HS-27A (cell line): ENCODE data around the gene TNS1.
"Not testable (repeated sequence)": the region's sequence is repeated elsewhere in the genome, so short reads cannot be mapped to it uniquely, and the experiment has no call there.

Source experiments
- DNase-seq: peaks from one replicate; pipeline ENCODE4 v3.0.0-alpha.2; 2012; ENCODE audit warnings: low read depth, missing footprints

TNS1 gene

DNA sequence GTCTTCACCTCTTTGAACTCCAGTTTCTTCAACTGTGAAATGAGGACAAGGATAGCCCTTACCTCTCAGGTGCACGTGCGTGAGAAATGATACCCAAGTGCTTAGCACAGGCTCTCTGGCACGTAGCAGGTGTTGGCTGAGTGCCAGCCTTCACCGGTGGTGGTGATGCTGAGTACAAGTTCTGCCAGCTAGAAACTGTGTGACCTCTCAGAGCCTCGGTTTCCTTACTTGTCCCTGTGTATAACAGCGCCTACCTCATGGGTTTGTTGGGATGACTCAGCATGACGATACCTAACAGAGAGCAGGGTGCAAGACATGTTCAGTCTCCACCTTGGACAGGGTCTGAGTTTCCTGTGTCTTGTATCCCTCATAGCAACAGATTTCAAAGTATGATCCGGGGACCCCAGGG, 205.1 kb downstream of the TNS1 start:
- DNase-seq: no peak

DNA sequence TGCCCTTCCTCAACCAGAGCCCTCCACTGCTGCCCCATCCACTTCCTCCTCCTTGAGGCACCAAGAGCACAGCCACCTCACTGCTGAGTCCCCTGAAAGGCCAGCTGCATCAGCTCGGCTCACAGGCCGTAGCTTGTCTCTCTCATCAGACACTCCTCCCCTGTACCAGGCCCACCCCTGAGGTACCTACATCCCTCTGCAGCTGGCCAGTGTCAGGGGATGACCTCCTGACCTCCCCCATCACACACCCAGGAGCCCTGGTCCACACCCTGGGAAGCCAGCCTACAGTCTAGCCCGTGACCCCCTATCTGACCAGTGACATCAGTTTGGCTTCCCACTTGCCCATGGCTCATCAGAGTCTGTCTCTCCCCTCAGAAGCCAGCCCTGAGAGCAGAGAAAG, 205.6 kb downstream of the TNS1 start:
- DNase-seq: no peak

DNA sequence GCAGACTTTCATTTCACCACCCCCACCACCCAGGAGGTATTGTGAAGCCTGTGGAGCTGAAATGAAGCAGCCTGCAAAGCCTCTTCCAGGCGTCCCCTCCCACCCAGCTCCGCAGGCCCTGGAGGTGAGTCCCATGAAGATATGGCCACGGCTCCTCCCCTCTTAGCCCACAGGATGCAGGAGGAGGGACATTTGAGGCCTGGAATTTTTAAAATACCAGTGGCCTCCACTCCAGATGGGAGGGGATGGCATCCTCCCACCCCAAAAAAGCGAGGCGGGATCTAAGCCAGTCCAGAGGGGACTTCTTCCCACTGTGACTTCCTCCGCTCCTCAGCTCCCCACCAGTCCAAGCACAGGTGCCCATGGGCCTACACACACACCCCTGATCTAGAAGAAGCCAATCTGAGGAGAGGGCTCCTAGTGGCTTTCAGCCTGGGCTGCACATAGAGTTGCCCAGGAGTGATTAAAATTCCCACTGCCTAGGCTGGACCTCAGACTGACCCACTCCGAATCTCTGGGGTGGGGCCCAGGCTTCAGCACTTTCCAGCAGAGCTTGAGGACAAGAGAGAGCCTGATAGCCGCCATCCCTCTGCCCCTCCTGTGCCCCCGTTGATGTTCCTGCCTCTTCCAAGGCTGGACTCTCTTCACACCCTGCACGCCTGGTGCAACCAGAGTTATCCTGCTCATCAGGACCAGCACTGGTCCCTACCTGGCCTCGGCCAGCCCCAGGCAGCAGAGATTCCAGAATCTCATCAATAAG, 206.9 kb downstream of the TNS1 start:
- no peak for DNase-seq

DNA sequence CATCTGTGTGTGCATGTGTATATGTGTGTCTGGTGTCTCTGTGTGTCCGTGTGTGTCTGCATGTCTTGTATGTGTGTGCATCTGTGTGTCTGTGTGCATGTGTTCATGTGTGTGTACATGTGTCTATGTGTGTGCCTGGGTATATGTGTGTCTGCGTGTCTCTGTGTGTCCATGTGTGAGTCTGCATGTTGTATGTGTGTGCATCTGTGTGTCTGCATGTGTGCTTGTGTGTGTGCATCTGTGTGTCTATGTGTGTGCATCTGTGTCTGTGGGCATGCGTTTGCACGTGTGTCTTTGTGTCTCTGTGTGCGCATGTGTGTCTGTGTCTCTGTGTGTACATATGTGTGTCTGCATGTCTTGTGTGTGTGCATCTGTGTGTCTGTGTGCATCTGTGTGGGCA, 207.7 kb downstream of the TNS1 start:
- no peak for DNase-seq

DNA sequence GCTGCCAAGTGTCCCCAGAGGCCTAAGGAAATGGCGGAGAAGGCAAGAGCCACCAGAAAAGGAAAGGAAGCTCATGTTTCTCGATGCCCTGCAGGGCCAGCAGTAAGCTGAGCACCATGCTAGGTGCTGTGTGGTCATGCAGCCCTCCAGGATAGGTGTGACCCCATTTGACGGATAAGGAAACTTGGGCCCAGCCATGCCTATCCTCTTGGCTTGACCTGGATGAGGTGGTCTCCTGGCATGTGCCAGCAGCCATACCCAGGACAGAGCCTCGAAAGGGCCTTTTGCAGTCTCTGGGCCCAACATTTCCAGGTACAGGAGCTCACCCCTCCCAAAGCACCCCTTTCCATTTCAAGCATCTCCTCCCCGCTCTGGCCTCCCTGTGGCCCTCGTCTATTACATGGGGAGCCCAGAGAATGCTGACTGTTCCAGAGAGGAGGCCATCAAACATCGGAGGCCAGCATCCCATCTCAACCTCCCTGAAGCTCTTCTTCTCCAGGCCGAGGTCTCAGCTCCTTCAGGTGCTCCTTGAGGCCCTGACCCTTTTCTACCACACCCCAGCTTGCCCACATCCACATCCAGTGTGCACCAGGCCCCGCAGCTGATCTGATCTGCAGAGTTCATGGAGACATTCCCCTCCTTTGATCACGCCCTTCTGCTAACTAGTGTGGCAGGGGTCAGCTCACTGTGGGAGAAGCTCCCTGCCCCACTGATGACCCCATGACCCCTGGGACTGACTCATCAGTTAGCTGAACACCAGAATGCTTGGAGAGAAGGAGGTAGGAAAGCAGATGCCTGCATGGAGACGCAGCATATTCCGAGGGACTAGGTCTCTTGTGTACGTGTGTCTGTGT, 208.4 kb downstream of the TNS1 start:
- DNase-seq: no peak

DNA sequence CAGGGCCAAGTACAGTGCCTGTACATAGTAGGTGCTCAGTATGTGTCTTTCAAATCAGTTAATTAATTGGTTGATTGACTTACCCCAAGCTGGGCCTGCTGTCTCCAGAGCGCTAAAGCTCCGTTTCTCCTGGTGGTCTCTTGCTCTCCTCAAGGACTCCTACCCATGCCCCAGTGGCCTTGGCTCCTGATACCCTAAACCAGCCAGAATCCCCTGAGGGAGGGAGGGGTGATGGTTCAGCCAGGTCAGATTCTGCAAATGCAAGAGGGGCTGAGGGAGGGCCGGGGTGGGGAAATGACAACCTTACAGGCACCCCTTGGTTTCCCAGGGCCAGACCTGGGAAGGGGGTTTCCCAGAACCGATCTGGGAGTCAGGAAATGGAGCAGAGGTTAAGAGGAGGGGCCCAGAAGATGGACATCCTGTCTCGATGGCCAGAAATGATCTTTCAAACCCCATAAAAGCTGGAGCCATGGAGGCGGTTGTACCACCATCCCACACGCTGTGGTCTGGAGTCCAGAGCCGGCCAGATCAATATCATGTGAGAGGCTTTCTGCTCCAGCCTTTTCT, 209.1 kb downstream of the TNS1 start:
- no peak for DNase-seq

DNA sequence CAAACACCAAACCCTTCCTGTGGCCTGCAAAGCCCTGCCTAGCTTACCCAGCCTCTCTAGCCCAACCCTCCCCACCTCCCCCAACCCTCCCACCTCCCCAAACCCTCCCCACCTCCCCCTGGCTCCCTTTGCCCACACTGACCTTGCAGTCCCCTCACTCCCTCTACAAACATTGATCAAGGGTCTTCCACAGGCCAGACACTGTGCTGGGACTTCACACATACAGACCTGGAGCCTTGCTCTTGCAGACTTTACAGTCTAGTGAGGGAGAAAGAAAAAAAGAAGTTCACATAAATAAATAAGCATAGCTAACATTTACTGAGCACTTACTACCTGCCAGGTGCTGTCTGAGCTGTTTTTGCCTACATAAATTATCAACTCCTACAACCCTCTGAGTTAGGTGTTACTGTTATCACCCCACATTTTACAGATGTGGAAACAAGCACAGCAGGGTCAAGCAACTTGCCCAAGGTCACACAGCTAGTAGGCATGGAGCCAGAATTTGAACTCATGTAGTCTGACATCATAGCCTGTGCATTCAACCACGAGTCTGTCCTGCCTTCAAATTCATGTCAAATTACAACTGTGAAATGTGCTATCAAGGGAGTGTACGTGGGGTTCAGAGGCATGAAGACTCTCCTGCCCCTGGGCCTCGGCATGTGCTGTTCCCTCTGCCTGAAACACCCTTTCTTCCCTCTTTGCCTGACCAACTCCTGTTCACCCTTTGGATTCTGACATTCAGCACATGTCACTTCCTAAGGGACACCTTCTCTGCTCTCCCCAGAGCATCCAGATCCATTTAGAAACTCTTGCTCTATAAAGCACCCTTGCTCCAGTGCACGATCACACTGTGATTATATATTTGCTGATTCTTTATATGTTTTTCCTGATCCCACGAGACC, 209.9 kb downstream of the TNS1 start:
- no peak for DNase-seq

DNA sequence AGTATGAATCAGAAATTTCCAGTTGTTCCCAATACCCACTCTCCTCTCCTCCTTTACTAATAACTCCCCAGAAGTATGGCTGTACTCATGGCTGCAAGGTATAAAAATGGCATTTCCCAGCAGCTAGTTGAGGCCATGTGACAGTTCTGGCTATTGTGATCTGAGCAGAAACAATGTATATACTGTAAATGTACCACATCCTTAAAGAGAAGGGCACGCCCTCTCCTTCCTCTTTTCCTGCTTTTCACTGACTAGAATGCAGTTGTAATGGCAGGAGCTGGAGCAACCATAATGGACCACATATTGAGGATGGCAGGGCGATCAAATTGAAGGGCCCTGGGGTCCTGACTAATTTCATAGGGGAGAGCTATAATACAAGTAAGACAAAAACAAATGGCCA, 211.2 kb downstream of the TNS1 start:
- no peak for DNase-seq

DNA sequence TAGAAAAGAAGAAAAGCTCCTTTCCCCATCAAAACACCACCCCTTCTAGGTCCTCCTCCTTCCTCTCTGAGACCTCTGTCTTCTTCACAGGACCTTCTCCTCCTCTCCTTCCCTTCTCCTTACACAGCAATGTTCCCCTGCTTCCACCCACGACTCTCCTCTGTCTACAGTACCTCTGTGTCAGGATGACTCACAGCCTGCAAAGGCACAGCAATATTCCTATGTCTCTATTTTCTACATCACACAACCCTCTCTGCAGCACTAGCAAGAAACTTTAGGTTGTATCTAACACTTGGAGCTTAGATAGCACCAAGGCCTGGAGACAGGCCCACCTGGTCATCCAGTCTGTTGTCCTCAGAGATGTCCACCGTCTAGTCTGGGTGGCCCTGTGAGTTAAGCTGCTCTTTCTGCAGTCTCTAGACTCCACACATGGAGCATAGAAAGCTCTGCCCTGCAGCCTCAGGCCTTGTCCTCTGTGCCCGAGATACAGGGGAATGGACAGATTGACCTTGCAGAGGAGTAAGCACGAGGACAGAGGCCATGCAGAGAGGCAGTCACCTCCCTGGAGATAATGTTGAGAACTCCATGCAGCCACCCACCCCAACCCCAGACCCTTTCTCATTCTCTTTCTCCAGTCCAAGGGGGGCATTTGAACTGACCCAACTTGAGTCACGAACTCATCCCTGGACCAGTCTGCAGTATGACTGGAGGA, 212.0 kb downstream of the TNS1 start:
- DNase-seq: no peak

DNA sequence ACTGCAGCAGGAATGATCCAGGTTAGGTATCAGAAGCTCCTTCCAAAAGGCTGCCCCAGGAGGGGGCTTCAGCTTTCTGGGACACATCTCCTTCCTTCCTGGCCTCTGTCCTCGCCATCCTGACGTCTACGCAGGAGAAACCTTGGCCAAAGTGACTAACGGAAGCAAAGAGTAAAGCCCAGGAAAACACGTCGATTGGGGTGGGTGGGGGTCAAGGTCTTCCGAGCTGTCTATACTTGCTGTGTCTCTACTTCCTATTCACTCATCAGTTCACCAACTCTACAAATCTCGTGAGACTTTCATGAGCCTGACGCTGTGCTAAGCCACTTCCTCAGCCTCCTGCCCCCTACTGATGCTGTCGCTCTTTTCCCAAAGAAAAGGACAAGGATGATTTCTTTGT, 212.6 kb downstream of the TNS1 start:
- DNase-seq: no peak

DNA sequence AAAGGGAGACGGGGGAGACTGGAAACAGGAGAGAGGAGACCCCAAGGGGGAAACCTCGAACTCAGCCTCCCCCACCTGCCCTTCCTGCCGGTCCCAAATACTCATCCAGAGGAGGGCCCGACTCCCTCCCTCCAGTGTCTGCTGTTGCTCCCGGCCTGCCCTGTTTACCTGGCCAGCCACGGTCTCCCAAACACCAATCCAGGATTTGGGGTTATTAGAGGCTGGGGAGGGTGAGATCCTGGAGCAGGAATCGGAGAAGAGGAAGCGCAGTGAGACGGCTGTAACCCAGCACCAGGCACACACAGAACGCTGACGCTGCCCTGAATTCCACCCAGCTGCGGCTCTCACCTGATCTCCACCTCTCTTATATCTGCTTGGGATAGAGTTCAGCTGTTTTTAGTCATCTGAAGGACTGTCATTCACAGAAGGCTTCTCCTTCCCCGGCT, 213.0 kb downstream of the TNS1 start:
- no peak for DNase-seq

DNA sequence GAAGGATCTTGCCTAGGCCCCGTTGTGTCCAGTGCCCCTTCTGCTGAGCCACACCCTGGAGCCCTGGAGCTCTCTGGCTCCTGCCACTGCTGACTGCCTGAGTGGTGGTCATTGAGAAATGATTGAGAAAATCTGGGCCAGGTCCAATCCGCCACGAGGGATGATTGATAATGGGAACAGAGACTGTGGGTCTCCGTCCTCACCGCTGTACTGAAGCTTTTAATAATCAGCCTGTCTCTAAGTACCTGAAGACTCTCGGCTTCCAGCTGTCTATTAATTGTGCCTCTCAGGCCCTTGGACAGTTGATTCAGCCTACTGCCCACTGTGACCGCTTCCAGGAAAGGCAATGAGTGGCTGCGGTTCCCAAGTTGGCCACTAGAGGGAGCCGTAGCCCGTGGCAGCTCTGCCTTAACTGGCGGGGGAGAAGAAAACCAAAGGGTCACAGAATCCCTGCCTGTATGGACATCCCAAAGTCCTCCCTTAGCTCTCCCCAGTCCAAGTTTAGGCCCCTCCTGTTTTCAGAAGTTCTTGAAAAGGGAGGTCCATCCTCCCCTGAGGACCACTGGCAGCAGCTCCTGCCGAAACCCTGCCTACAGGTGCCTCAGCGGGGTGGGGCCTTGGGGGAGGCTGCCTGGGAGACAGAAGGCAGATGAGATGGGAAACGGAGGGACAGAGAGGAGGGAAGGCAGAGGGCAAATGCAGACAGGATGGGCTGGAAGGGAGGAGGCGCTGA, 213.6 kb downstream of the TNS1 start:
- peak; percentile 11 for DNase-seq

DNA sequence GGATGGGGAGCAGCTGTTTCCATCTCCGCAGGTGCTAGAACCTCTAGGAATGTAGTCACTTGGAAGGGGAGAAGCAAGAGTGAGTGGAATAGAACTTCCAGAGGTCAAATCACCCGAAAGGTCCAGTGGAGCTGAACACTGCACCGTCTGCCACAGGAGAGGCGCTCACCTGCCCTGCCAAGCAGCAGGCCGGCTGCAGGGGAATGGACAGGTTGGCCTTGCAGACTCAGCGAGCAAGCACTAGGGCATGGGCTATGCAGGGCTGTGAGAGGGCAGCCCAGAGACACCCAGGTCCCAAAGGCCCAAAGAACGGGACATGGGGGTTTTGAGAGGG, 214.2 kb downstream of the TNS1 start:
- no peak for DNase-seq

DNA sequence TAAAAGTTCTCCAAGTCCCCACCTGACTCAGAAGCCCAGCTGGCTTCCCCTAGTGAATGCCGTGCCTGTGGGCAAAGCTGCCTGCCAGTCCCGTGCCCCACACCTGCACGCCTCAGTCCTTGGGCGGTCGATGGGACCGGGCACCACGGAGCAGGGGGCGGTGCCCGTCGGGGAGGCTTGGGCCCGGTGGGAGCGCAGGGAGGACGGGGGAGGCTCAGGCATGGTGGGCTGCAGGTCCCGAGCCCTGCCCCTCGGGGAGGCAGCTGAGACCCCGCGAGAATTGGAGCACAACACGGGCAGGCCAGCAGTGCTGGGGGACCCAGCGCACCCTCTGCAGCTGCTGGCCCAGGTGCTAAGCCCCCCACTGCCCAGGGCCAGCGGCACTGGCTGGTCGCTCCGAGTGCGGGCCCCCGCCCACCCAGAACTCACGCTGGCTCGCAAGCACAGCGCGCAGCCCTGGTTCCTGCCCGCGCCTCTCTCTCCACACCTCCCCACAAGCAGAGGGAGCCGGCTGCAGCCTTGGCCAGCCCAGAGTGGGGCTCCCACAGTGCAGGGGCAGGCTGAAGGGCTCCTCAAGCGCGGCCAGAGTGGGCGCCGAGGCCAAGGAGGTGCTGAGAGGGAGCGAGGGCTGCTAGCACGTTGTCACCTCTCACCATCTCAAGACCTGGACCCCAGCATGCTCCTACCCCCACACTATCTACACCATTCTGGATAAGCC, 215.5 kb downstream of the TNS1 start:
- DNase-seq: no peak

DNA sequence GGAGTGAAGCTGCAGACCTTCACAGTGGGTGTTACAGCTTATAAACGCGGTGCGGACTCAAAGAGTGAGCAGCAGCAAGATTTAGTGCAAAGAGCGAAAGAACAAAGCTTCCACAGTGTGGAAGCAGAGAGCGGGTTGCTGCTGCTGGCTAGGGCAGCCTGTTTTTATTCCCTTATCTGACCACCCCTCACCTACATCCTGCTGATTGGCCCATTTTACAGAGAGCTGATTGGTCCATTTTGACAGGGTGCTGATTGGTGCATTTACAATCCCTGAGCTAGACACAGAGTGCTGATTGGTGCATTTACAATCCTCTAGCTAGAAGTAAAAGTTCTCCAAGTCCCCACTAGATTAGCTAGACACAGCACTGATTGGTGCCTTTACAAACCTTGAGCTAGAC, 216.2 kb downstream of the TNS1 start:
- not testable (repeated sequence) for DNase-seq

DNA sequence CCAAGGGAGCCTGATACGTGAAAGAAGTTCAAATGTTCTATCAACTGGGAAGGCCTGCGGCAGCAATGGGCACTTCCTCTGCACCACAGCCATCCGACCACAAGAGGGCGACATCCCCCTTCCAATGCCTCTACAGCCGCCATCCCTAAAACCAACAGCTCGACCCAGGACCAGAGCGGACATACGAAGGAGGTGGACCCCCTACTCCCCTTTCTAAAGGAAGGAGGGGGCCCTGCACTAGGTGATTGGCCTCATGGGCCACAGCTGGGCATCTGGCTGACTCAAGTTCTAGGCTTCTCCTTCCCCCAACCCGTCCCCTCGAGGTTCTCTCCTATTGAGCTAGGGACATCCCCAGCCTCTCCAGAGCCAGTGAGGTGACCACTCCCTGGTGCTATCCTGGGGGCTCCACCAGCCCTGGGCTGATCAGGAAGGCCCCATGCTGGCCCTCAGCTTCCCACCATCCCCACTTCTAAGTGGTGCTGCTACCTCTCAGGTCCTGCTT, 217.2 kb downstream of the TNS1 start:
- DNase-seq: peak; percentile 19

DNA sequence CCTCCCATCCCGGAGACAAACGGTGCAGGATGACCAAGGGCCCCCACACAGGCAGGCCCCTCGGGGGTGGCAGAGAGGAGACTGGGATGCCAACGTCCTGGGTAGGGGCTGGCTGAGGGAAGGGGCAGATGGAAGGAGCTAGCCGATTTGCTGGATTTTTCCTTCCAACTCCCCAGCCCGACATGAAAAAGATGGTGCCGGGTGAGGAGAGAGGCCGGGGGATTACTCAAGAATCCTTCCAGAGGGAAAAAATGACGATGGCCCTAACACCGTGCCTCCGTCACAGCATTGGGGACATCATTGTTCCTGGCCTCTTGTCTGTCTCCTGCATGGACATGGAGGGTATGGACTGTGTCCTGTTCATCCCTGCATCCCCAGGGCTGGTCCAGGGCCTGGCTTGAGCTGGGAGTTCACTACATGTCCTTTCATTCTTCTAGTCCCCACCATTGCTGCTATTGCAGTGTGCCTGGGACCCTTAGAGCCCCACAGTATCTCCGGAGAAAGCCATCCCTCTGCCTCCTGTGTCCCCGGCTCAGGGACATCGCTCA, 217.7 kb downstream of the TNS1 start:
- no peak for DNase-seq

DNA sequence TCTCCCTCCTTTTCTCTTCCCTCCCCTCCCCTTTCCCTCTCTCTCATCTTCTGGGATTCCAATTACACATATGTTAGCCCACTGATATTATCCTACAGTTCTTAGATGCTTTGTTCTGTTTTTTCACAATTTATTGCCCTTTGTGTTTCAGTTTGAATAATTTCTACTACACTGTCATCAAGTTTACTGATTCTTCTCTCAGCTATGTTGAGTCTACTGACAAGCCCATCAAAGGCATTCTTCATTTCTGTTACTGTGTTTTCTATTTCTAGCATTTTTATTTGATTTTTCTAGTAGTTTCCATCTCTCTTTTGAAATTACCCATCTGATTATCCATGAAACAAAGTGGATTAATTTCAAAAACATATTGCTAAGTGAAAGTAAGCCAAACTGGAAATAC, 219.6 kb downstream of the TNS1 start:
- DNase-seq: no peak

DNA sequence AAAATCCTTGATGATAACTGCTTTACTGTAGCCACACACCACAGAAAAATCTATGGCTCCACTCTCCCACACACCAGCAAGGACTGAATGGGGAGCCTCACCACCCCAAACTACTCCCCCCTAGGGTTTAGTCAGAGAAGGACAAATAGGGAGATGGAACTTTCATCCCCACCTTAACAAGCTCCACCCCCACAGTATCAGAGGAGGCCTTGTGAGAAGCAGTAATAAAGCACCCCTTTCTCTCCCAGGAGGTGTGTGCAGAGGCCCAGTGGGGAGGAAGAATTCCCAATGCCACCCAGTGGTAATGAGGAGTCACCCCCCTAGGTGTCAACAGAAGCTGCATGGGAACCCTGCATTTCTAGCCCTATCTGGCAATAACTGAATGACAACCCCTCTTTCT, 224.9 kb downstream of the TNS1 start:
- DNase-seq: no peak

DNA sequence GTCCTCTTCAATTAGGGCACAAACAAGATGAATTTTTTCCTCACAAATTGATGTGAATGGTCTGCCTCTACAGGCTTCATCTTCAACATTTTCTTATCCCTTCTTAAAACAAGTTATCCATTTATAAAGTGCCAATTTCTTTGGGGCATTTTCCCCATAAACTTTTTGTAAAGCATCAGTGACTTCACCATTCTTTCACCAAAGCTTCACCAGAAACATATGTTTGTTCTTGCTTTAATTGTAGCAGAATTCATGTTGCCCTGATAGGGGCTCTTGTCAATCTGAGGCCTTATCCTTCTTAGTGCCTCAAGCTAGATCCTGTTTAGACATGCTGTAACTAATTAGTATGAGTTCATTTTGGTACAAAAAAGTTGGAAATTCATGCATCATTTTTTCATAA, 226.2 kb downstream of the TNS1 start:
- DNase-seq: no peak
